GM19328 (cell line): ENCODE measurements around the gene IER3.

Experiments
- ATAC-seq: cut with Tn5 transposase; IDR thresholded peaks from one replicate; pipeline ENCODE4 v1.9.1; 2021; ENCODE audit warnings: mild to moderate bottlenecking, moderate library complexity; ENCODE audit not compliant: unreplicated experiment

IER3 gene

GRCh38 chr6:30744054-30744805 is at the start of gene IER3:
Gene IER3 (minus strand): TSS chr6:30744547. CDS start chr6:30744518, 29 bp downstream.
- ATAC-seq: no peak

GRCh38 chr6:30793521-30794194 is 49.3 kb upstream of the IER3 start:
- ATAC-seq: no peak

DNA sequence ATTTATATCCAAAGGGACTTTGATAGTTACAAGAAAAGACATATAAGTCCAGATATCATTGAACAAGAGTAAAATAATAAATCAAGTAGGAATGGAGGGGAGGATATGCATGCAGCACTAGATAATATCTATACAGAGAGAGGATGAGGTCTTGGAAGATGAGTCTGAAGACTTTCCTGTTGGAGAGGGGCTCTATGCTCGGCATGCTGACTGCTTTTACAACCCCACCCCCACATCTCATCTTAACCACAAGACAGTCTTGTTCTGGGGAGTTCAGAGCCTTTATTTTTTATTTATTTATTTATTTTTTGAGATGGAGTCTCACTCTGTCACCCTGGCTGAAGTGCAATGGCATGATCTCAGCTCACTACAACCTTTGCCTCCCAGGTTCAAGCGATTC is 48.4 kb upstream of the IER3 start:
- no peak for ATAC-seq

DNA sequence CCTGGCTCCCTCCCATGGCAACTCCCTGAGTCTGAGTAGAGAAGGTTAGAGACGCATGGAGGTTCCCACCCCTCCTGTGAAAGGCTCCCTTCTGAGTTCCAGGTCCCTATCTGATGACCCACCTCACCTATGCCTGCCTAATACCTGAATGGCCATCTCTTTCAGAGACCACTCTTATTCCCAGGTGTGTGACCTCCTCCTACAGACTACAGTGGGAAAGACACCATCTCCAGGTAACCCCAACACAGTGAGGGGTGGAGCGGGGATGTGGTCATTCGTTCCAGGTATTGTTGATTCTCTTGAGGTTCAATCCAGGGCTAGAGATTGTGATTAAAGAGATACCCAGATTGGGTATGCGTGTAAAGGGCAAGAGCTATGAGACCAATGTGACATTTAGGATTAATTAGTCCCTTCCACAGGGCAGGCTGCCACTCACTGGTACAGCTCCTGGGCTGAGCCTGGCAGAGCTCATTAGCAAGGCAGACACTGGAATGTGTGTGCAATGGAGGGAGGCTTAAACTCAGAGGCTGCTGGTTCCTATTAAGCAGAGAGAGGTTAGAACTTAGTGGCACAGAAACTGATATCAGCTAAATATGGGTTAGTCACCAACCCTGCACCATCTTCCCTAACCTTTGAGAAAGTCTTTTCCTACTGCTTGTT is 46.5 kb upstream of the IER3 start:
- ATAC-seq: no peak

DNA sequence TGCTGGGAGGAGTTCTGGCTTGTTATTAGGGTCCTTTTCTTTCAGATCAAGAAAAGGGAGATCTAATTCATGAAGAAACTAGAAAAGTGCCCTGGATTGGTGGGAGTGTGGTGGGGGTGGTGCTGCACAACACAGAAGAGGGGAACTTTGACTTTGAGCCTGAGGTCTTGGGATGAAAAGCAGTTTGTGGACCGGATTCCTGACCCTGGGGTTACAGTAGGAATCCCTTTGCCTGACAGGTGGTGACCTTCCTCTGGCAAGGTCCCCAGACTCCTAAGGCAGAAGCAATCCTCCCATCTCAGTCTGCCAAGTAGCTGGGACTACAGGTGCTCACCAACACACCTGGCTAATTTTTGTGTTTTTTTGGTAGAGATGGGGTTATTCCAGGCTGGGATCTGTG is 45.3 kb upstream of the IER3 start:
- ATAC-seq: no peak

DNA sequence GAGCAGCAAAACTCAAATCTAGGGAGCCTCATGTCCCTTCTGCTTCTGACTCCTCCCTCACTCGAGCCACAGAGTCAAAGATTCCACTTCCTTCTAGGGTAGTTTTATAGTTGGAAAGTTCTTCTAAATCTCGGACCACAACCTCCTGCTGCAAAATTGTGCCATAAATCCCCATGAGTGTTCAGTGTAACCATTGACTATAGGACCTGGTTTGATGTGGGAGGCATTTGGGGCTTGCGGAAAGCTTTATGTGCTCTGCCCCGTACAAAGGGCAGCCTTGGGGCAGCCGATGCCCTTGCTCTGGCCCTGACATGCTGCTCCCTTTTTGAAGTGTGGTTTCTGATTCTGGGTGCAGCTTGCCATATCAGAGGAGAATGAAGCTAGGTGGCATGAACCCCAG is 43.6 kb upstream of the IER3 start:
- ATAC-seq: no peak

GRCh38 chr6:30782425-30783014 is 38.2 kb upstream of the IER3 start:
- ATAC-seq: no peak

DNA sequence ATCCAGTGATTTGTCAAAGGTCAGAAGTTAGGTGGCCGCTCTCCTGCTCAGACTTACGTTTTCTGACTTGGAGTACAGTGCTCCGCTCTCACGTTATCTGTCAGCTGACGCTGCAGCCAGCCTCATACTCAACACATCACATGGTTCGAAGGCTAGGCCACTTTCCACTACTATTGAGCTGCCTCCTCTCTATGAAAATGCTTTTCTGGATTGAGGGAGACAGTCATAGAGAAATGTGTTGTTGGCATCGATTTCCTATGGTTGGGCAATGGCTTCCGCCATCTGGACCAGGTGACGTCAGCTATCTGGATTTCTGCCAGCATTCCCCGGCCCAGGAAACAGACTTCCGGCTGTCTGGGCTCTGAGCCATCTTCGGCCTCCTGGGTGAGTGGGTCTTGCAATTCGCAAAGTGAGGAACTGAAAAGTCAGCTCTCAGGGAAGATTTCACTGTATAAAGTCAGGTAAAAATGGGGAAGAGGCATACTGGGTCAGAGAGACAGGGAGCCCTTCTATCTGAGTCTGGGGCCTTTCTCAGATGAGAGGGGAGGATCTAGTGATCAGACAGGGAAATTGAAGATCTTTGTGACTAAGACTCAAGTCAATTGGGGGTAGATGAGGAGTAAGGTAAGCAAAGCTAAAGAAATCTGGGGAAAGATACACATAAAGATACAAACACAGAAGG is 37.5 kb upstream of the IER3 start:
- no peak for ATAC-seq

- ATAC-seq: no peak
These were observed 37.0 kb upstream of the IER3 start for GRCh38 chr6:30781395-30781742.

DNA sequence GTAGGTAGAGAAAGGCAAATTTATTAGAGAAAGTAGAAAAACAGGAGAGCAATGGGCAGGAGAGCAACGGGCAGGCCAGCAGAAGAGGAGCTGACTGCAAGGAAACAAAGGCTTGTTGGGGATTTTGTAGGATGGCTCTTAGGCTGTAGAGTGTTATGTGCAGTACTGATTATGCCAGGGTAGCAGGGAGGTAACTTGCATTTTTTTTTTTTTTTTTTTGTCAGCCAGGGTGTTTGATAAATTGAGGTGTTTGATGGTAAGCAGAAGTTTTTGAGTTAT is 36.2 kb upstream of the IER3 start:
- no peak for ATAC-seq

GRCh38 chr6:30779850-30780641 is 35.7 kb upstream of the IER3 start:
- no peak for ATAC-seq

GRCh38 chr6:30778001-30778635 is 33.8 kb upstream of the IER3 start:
- no peak for ATAC-seq

DNA sequence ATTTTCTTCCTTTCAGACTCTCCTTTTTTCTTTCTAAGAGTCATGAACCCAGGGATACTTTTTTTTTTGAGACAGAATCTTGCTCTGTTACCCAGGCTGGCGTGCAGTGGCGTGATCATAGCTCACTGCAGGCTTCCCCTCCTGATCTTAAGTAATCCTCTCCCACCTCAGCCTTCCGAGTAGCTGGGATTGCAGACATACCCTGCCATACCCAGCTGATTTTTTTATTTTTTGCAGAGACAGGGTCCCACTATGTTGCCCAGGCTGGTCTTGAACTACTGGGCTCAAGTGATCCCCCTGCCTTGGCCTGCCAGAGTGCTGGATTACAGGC is 32.8 kb upstream of the IER3 start:
- no peak for ATAC-seq

DNA sequence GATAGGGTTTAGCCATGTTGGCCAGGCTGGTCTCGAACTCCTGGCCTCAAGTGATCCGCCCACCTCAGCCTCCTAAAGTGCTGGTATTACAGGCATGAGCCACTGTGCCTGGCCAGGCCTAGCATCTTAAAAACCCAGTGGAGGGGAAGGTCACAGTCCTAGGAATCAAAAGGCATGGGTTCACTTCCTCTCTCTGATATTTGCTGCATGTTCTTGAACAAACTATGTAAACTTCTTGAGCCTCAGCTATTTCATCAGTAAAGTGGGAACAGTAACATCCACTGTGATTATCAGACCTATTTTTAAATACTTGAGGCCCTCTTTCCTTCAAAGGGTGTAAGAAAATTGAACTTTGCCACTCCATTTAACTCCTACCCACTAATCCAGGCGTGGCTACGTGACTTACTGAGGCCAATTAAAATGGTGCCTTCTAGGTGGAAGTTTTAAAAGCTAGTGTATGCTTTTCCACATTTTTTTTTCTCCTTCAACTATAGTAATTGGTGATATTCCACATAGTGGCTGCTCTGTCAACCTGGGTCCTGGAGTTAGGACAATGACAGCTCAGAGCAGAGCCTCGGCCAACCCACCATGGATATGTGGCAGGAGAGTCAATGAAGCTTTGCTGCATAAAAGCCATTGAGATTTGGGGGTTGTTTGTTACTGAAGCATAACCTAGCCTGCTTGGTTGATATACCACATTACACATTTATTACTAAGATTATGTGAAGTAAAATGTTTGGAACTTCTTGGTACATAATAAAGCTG is 32.2 kb upstream of the IER3 start:
- no peak for ATAC-seq

- no peak for ATAC-seq
These were observed 30.8 kb upstream of the IER3 start for GRCh38 chr6:30775104-30775503.

GRCh38 chr6:30774701-30775100 is 30.4 kb upstream of the IER3 start:
- ATAC-seq: no peak

DNA sequence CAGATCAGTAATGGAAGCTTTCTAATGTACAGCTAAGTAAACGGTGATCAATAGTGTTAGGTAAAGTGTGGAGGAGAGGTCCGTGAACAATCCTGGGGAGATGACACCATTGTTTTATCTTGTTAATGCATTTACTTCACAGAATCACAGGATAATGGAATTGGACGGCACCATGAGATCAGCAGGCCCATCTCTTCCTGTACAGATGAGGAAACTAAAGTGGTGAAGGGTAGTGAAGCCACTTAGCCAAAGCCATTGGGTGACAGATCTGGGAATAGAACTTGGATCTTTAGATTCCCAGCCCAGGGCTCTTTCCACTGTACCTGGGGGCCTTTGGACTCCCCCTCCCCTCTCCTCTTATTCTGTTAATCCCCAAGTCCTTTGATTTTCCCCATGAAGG is 26.2 kb upstream of the IER3 start:
- no peak for ATAC-seq

GRCh38 chr6:30769853-30770524 is 25.6 kb upstream of the IER3 start:
- ATAC-seq: no peak
